Activated CD4-positive, alpha-beta T cell treated with anti-CD3 and anti-CD28 coated beads, Interleukin-2, amount 10 ng/mL, durations not matched to agents 24 days and 14 days (primary cell): ENCODE results near the gene RASA2. TPM values are rescaled to one million over a fixed set of nuclear protein-coding genes. Genes with fewer than 3 reads are reported as not detected.
A peak's percentile ranks its signal among the peaks of the same experiment; 100 is the strongest.
"Not testable (repeated sequence)": the region's sequence is repeated elsewhere in the genome, so short reads cannot be mapped to it uniquely, and the experiment has no call there.

ENCODE experiments used
- DNase-seq: peaks from one replicate; pipeline ENCODE4 v3.0.0; 2022
- H3K27ac Mint-ChIP-seq: one replicate; pipeline ENCODE4 v1.8.0; 2022; ENCODE audit warnings: mild to moderate bottlenecking, mixed read lengths
- H3K27me3 Mint-ChIP-seq: one replicate; pipeline ENCODE4 v1.8.0; 2022; ENCODE audit warnings: mixed read lengths
- H3K36me3 Mint-ChIP-seq: one replicate; pipeline ENCODE4 v1.8.0; 2022; ENCODE audit warnings: low read depth, mild to moderate bottlenecking, mixed read lengths
- H3K4me1 Mint-ChIP-seq: one replicate; pipeline ENCODE4 v1.8.0; 2021; ENCODE audit warnings: mixed read lengths
- H3K4me3 Mint-ChIP-seq: one replicate; pipeline ENCODE4 v1.8.0; 2022; ENCODE audit warnings: mild to moderate bottlenecking, moderate library complexity, mixed read lengths
- H3K9me3 Mint-ChIP-seq: one replicate; pipeline ENCODE4 v1.8.0; 2021; ENCODE audit warnings: mixed read lengths
- intact Hi-C: fragments of 100-400 bp; cut with micrococcal nuclease; formaldehyde crosslinking; loops from one replicate; pipeline ENCODE4 v1.15.1; 2023
- total RNA-seq: library from RNA; stranded (reverse); gene quantifications from 2 replicates; pipeline ENCODE4 v1.2.3, GENCODE V29; 2022

RASA2 gene
- total RNA-seq, 1 donor from 2014 or later: 30.2 TPM

- intact Hi-C loops: no loop called here
- DNase-seq: no peak
- Mint-ChIP-seq H3K4me1 (peaks cover 2% of the 10 kb centered on the region), H3K36me3 (peaks cover 2% of the 10 kb centered on the region), H3K27me3 (peaks cover 13% of the 10 kb centered on the region), H3K9me3 (peaks cover 5% of the 10 kb centered on the region), H3K4me3 (no peak overlapping the region), H3K27ac (no peak overlapping the region)
These were observed 17.1 kb upstream of the RASA2 start for GRCh38 chr3:141469720-141470119.

GRCh38 chr3:141471160-141471559 is 15.7 kb upstream of the RASA2 start:
- Mint-ChIP-seq H3K27me3 (peaks cover 13% of the 10 kb centered on the region), H3K36me3 (no peaks in the 10 kb centered on the region), H3K27ac (no peak overlapping the region), H3K4me3 (no peak overlapping the region), H3K4me1 (peaks cover 10% of the 10 kb centered on the region), H3K9me3 (peaks cover 5% of the 10 kb centered on the region)
- intact Hi-C loops: no loop called here
- peak; percentile 49 for DNase-seq

- Mint-ChIP-seq H3K4me3 (no peak overlapping the region), H3K36me3 (no peaks in the 10 kb centered on the region), H3K27ac (peak overlapping the region; percentile 18), H3K27me3 (peaks cover 13% of the 10 kb centered on the region), H3K4me1 (peaks cover 26% of the 10 kb centered on the region), H3K9me3 (no peaks in the 10 kb centered on the region)
- intact Hi-C loops: no loop called here
- DNase-seq: peak; percentile 73
These were observed 10.8 kb upstream of the RASA2 start for GRCh38 chr3:141476033-141476432.

DNA sequence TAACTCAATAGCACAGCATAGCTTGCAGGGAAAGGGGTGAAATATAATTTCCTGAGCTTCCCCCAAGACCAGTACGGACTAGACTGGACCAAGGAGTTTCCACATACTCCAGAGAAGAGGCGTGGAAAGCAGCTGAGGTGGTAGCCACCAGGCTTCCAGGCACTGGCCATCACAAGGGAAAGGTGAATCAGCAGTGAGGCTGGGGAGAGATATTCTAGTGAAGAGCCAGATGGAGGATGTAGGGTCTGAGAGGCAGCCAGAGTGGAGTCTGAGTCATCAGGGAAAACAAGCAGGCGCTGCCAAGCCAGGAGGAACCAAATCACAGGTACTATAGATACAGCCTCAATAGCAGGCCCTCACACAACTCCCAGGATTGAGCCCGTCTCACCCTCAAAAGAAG is 9.6 kb upstream of the RASA2 start:
- intact Hi-C loops: no loop called here
- H3K4me3 Mint-ChIP-seq: no peak overlapping the region
- peaks cover 13% of the 10 kb centered on the region for H3K27me3 Mint-ChIP-seq
- DNase-seq: peak; percentile 53
- H3K27ac Mint-ChIP-seq: no peak overlapping the region
- peaks cover 30% of the 10 kb centered on the region for H3K4me1 Mint-ChIP-seq
- no peaks in the 10 kb centered on the region for H3K9me3 Mint-ChIP-seq
- H3K36me3 Mint-ChIP-seq: no peaks in the 10 kb centered on the region

DNA sequence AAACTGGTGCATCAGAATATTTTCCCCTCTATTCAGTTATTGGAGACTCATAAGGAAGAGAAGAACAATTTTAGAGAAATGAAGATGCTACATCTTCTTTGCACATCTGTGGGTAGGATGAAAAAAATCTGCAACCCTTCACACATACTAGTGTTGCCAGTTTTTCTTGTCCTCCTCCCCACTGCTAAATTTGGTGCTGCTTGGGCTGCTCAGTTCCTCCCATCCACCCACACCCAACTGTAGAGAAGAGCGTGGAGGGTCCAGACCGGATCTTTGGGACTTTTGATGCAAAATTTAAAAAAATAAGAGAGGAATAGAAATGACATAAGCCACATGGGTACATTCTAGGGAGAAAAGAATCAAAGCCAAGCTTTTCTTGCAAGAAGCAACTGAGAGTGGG is 8.7 kb upstream of the RASA2 start:
- H3K27me3 Mint-ChIP-seq: peaks cover 13% of the 10 kb centered on the region

GRCh38 chr3:141478840-141479239 is 8.0 kb upstream of the RASA2 start:
- DNase-seq, H3K27ac Mint-ChIP-seq, intact Hi-C loops, H3K4me3 Mint-ChIP-seq, H3K9me3 Mint-ChIP-seq, H3K36me3 Mint-ChIP-seq: not testable (repeated sequence)
- H3K4me1 Mint-ChIP-seq: peaks cover 35% of the 10 kb centered on the region
- H3K27me3 Mint-ChIP-seq: peaks cover 15% of the 10 kb centered on the region

More for the DNA sequence above, 8.7 kb upstream of the RASA2 start:
- H3K36me3 Mint-ChIP-seq: no peaks in the 10 kb centered on the region
- DNase-seq: peak; percentile 47
- H3K27ac Mint-ChIP-seq: no peak overlapping the region
- H3K4me3 Mint-ChIP-seq: no peak overlapping the region
- peaks cover 31% of the 10 kb centered on the region for H3K4me1 Mint-ChIP-seq
- no peaks in the 10 kb centered on the region for H3K9me3 Mint-ChIP-seq
- intact Hi-C loops: no loop called here

GRCh38 chr3:141482245-141482922 is 4.4 kb upstream of the RASA2 start:
- intact Hi-C loops: no loop called here
- Mint-ChIP-seq H3K9me3 (peaks cover 4% of the 10 kb centered on the region), H3K27me3 (peaks cover 14% of the 10 kb centered on the region), H3K4me1 (peaks cover 28% of the 10 kb centered on the region), H3K27ac (no peak overlapping the region), H3K4me3 (no peak overlapping the region), H3K36me3 (no peaks in the 10 kb centered on the region)
- no peak for DNase-seq

DNA sequence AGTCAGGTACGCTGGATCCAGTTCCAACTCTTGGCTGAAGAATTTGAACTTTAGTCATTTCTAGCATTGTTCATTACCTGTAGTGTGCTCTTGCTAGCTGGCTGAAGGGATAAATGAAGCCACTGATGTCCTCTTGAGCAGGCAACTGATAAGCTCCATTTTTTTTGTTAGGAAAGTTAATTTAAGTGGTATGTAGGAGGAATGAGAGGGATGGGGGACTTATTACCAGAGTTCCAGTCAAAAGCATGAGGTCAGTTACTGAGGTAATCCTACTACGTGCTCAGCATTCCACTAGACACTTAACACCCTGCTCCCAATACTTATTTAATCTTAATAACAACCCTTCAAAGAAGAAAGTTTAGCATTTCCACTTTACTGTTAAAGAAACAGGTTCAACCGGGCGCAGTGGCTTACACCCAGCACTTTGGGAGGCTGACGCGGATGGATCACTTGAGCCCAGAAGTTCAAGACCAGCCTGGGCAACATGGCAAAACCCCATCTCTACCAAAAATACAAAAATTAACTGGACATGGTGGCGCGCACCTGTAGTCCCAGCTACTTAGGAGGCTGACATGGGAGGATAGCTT is 2.0 kb upstream of the RASA2 start:
- Mint-ChIP-seq H3K27ac (peak overlapping the region; percentile 78), H3K27me3 (peaks cover 2% of the 10 kb centered on the region), H3K4me1 (peaks cover 42% of the 10 kb centered on the region), H3K9me3 (peaks cover 4% of the 10 kb centered on the region), H3K4me3 (peak overlapping the region; percentile 12), H3K36me3 (peaks cover 6% of the 10 kb centered on the region)
- DNase-seq: no peak
- intact Hi-C loops: loop anchor here (5.0 kb wide), 2 partner anchors 72 to 393 kb away; partner anchors contain the start of gene ATP1B3

- Mint-ChIP-seq H3K27me3 (peaks cover 2% of the 10 kb centered on the region), H3K9me3 (peaks cover 4% of the 10 kb centered on the region), H3K36me3 (peaks cover 15% of the 10 kb centered on the region), H3K4me1 (peaks cover 53% of the 10 kb centered on the region), H3K4me3 (peak overlapping the region; percentile 65), H3K27ac (peak overlapping the region; percentile 78)
- intact Hi-C loops: loop anchor here (1.0 to 5.0 kb wide), 4 partner anchors 44 to 391 kb away; partner anchors contain the start of gene ATP1B3
- DNase-seq: peak; percentile 69
These were observed 959 bp upstream of the RASA2 start for GRCh38 chr3:141485641-141486495.

GRCh38 chr3:141486496-141486745 is 406 bp upstream of the RASA2 start:
- peak overlapping the region; percentile 65 for H3K4me3 Mint-ChIP-seq
- peak overlapping the region; percentile 78 for H3K27ac Mint-ChIP-seq
- H3K4me1 Mint-ChIP-seq: peaks cover 58% of the 10 kb centered on the region
- intact Hi-C loops: loop anchor here (1.0 to 5.0 kb wide), 4 partner anchors 44 to 391 kb away; partner anchors contain the start of gene ATP1B3
- peaks cover 4% of the 10 kb centered on the region for H3K9me3 Mint-ChIP-seq
- peaks cover 2% of the 10 kb centered on the region for H3K27me3 Mint-ChIP-seq
- DNase-seq: no peak
- peaks cover 19% of the 10 kb centered on the region for H3K36me3 Mint-ChIP-seq

DNA sequence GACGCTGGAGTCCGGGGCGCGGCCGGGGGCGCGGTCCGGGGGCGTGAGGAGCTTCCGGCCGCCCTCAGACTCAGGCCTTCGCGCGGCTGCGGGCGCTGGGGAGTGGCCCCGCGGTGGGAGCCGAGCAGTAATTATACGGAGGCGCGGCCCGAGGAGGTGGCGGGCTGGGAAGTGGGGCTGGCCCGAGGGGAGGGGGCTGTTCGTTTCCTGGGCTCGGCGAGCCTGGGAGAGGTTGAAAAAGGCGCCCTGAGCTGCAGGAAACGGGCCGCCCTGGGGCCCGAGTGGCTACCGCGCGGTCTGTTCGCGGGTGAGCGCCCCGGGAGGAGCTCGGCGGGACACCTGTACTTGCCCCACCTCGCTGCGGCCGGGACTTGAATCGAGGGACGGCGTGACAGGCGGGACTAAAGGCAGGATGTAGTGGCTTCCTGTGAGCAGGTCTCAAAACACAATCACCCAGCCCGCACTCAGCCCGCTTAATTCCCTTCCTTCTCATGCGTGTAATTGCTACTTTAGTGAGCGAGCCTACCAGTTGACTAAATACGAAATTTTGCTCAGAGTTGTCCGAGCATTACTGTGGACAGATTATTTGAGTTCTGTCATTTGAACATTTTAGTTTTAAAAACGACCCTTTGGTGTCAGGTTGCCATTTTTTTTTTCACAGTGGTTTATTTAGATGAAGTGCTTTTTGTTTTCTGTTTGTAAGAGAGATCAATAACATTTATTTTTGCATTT is 860 bp downstream of the RASA2 start:
- peak overlapping the region; percentile 92 for H3K4me3 Mint-ChIP-seq

DNA sequence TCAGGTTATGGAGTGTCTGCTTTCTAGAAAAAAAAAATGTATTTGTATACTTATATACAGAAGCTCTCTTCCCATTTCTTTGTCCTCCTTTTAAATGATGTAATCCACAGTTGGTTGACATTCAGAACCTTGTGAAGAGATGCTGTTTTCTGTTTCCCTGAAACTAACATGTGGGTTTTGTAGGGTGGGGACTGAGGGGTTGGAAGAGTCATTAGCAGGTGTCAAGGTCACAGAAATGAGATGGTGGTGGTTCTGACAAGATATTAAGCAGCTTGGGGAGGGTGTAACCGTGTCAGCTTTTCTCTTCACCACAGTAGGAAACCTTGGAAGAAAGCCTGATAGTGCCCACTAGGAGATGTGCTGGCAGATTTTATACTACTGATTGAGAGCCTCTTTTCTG is 2.4 kb downstream of the RASA2 start:
- Mint-ChIP-seq H3K4me3 (peak overlapping the region; percentile 67), H3K9me3 (no peaks in the 10 kb centered on the region), H3K27ac (peak overlapping the region; percentile 80), H3K36me3 (peaks cover 29% of the 10 kb centered on the region), H3K4me1 (peaks cover 65% of the 10 kb centered on the region), H3K27me3 (no peaks in the 10 kb centered on the region)
- intact Hi-C loops: loop anchor here (1.0 to 5.0 kb wide), 3 partner anchors 9 to 388 kb away; partner anchors contain the start of gene ATP1B3
- DNase-seq: peak; percentile 70

More for the DNA sequence above, 860 bp downstream of the RASA2 start:
- Mint-ChIP-seq H3K36me3 (peaks cover 23% of the 10 kb centered on the region), H3K9me3 (peaks cover 4% of the 10 kb centered on the region), H3K4me1 (peaks cover 58% of the 10 kb centered on the region), H3K27ac (peak overlapping the region; percentile 92), H3K27me3 (peaks cover 2% of the 10 kb centered on the region)
- peak; percentile 96 for DNase-seq
- intact Hi-C loops: loop anchor here (1.0 to 5.0 kb wide), 3 partner anchors 75 to 390 kb away; partner anchors contain the start of gene ATP1B3

GRCh38 chr3:141491081-141491480 is 4.3 kb downstream of the RASA2 start:
- DNase-seq: no peak
- Mint-ChIP-seq H3K4me3 (peak overlapping the region; percentile 16), H3K27ac (no peak overlapping the region), H3K9me3 (peaks cover 6% of the 10 kb centered on the region), H3K4me1 (peaks cover 68% of the 10 kb centered on the region), H3K27me3 (no peaks in the 10 kb centered on the region), H3K36me3 (peaks cover 43% of the 10 kb centered on the region)
- intact Hi-C loops: no loop called here
